T-helper 1 cell treated with Interleukin-12 subunit alpha and Interleukin-12 subunit beta and Interleukin-4 antibody, amounts not matched to agents 30 μg/mL and 1 μg/mL, for 36 hours (primary cell): ENCODE data around the gene VAT1L.

ENCODE experiments used
- H3K27ac Mint-ChIP-seq: one replicate; pipeline ENCODE4 v1.8.0; 2021; ENCODE audit warnings: mild to moderate bottlenecking, mixed read lengths
- H3K27me3 Mint-ChIP-seq: one replicate; pipeline ENCODE4 v1.8.0; 2021; ENCODE audit warnings: low read depth, mixed read lengths
- H3K36me3 Mint-ChIP-seq: one replicate; pipeline ENCODE4 v1.8.0; 2021; ENCODE audit warnings: low read depth, mixed read lengths
- H3K4me1 Mint-ChIP-seq: one replicate; pipeline ENCODE4 v1.8.0; 2021; ENCODE audit warnings: low read depth, mixed read lengths
- H3K4me3 Mint-ChIP-seq: one replicate; pipeline ENCODE4 v1.8.0; 2021; ENCODE audit warnings: mild to moderate bottlenecking, moderate library complexity, mixed read lengths
- H3K9me3 Mint-ChIP-seq: one replicate; pipeline ENCODE4 v1.8.0; 2021; ENCODE audit warnings: mixed read lengths

VAT1L gene

GRCh38 chr16:77993111-77993985 is 205.0 kb downstream of the VAT1L start:
- Mint-ChIP-seq H3K36me3 (no peaks in the 10 kb centered on the region), H3K27me3 (no peaks in the 10 kb centered on the region), H3K4me1 (no peaks in the 10 kb centered on the region), H3K27ac (no peak overlapping the region), H3K9me3 (peaks cover 17% of the 10 kb centered on the region), H3K4me3 (no peak overlapping the region)

GRCh38 chr16:77995843-77996455 is 207.6 kb downstream of the VAT1L start:
- Mint-ChIP-seq H3K9me3 (peaks cover 17% of the 10 kb centered on the region), H3K27ac (no peak overlapping the region), H3K4me1 (no peaks in the 10 kb centered on the region), H3K4me3 (no peak overlapping the region), H3K36me3 (no peaks in the 10 kb centered on the region), H3K27me3 (no peaks in the 10 kb centered on the region)

GRCh38 chr16:77998350-77999023 is 210.1 kb downstream of the VAT1L start:
- H3K4me1 Mint-ChIP-seq, result peaks cover 3% of the 10 kb centered on the region
- peaks cover 17% of the 10 kb centered on the region for H3K9me3 Mint-ChIP-seq
- H3K27me3 Mint-ChIP-seq, result no peaks in the 10 kb centered on the region
- no peak overlapping the region for H3K27ac Mint-ChIP-seq
- no peaks in the 10 kb centered on the region for H3K36me3 Mint-ChIP-seq
- no peak overlapping the region for H3K4me3 Mint-ChIP-seq

GRCh38 chr16:78001451-78002025 is 213.2 kb downstream of the VAT1L start:
- Mint-ChIP-seq H3K36me3 (no peaks in the 10 kb centered on the region), H3K4me1 (peaks cover 3% of the 10 kb centered on the region), H3K27ac (no peak overlapping the region), H3K27me3 (no peaks in the 10 kb centered on the region), H3K9me3 (peaks cover 5% of the 10 kb centered on the region), H3K4me3 (no peak overlapping the region)

DNA sequence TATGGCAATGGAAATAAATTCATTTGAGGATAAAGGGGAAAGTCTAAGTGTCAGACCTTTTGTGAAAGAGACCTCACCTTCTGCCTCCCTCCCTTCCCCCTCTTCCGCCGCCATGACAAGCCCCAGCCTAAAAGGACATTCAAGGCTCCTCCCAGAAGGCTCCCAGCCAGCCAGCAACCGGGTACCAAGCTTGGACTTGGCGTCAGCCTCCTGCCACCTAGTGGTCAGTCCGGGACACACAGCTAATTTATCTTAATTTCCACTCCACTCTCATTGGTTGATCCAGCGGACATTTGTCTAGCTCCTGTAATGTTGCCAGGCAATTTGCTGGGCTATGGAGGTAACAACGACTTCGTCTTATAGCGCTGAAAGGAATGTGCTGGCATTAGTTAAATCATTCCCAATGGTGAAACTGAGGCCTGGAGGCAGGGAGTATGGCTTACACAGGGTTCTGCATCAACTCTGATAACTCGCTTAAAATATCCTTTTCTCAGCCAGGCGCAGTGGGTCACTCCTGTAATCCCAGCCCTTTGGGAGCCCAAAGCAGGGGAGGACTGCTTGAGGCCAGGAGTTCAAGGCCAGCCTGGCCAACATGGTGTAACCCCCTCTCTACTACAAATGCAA is 214.7 kb downstream of the VAT1L start:
- Mint-ChIP-seq H3K4me1 (peaks cover 3% of the 10 kb centered on the region), H3K36me3 (no peaks in the 10 kb centered on the region), H3K4me3 (no peak overlapping the region), H3K27ac (no peak overlapping the region), H3K9me3 (no peaks in the 10 kb centered on the region), H3K27me3 (no peaks in the 10 kb centered on the region)

DNA sequence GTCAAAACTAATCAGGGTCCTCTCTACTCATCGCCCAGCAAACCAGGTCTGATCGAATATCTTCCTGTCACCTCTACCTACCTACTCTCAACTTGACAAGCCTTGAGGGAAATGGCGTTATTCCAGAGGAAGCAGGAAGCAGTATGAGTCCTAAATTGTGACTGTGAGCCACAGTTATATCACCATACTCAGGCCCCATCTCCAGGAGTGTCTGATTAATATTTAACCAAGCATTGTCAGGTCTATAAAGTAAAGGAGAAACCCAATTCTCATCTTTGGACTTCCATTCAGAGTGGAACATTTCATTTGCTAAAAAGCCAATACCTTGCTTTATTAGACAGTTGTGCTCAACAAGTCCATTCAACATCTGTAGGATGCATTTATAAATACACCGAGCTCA is 216.2 kb downstream of the VAT1L start:
- Mint-ChIP-seq H3K27me3 (no peaks in the 10 kb centered on the region), H3K36me3 (no peaks in the 10 kb centered on the region), H3K9me3 (no peaks in the 10 kb centered on the region), H3K27ac (no peak overlapping the region), H3K4me3 (no peak overlapping the region), H3K4me1 (peaks cover 3% of the 10 kb centered on the region)

DNA sequence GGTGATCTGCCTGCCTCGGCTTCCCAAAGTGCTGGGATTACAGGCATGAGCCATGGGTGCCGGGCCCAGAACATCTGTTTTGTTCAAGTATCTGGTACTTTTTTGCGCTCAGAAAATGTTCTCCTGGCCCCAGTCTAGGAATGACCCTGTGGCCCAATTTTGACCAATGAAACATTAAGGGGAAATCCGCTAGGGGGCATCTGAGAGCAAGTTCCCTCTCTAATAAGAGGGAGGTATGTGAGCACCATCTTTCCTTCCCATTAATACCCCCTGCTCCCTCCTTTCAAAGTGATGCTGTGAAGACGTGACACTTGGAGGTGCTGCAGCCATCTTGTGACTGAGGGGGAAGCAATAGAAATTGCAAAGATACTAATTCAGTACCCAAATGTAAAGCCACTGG is 217.5 kb downstream of the VAT1L start:
- no peak overlapping the region for H3K4me3 Mint-ChIP-seq
- no peaks in the 10 kb centered on the region for H3K9me3 Mint-ChIP-seq
- H3K27me3 Mint-ChIP-seq, result no peaks in the 10 kb centered on the region
- H3K36me3 Mint-ChIP-seq, result no peaks in the 10 kb centered on the region
- no peak overlapping the region for H3K27ac Mint-ChIP-seq
- peaks cover 3% of the 10 kb centered on the region for H3K4me1 Mint-ChIP-seq

DNA sequence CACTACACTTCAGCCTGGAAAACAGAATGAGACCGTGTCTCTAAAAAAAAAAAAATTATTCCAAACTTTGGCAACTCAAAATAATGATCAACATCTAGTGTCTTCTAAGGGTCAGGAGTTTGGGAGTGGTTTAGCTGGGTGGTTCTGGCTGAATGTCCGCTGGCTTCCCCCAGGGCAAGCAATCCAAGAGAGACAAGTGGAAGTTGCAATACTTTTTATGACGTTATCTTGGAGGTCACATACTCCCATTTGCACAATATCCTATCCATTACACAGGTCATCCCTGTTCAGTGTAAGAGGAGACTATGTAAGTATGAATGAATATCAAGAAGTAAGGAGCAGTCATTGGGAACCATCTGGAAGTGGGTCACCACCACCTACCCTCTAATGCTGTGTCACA is 218.8 kb downstream of the VAT1L start:
- H3K27ac Mint-ChIP-seq, result no peak overlapping the region
- H3K27me3 Mint-ChIP-seq, result no peaks in the 10 kb centered on the region
- peaks cover 3% of the 10 kb centered on the region for H3K4me1 Mint-ChIP-seq
- H3K4me3 Mint-ChIP-seq, result no peak overlapping the region
- H3K36me3 Mint-ChIP-seq, result no peaks in the 10 kb centered on the region
- no peaks in the 10 kb centered on the region for H3K9me3 Mint-ChIP-seq

GRCh38 chr16:78022347-78023060 is 234.1 kb downstream of the VAT1L start, which contains the start of gene CLEC3A:
CLEC3A (plus strand) TSS chr16:78022548; CDS start chr16:78022627, 79 bp downstream.
- Mint-ChIP-seq H3K27ac (peak within 1 kb of the TSS; percentile 12), H3K4me1 (no peaks in the 10 kb centered on the region), H3K27me3 (peaks cover 10% of the 10 kb centered on the region), H3K9me3 (no peaks in the 10 kb centered on the region), H3K36me3 (no peaks in the 10 kb centered on the region), H3K4me3 (no peak within 1 kb of the TSS)

DNA sequence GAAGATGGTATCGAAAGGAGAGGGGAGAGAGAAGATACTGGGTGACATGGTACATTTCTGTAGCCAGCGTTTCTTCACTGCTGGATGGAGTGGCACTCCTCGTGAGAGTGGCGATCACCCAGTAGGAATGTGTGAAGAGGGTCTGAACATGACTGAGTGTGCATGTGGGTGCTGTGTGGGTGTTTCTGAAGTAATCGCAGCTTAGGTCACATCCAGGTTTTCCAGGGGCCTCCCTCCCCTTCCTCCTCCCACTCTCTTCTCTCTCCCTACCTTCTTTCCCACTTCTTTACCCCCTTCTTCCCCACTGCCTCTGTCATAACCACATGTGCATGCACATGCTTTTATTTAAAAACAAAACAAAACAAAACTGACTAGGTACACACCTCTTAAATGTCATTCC is 235.8 kb downstream of the VAT1L start:
- Mint-ChIP-seq H3K4me3 (no peak overlapping the region), H3K4me1 (no peaks in the 10 kb centered on the region), H3K9me3 (no peaks in the 10 kb centered on the region), H3K27ac (no peak overlapping the region), H3K36me3 (no peaks in the 10 kb centered on the region), H3K27me3 (peaks cover 10% of the 10 kb centered on the region)

DNA sequence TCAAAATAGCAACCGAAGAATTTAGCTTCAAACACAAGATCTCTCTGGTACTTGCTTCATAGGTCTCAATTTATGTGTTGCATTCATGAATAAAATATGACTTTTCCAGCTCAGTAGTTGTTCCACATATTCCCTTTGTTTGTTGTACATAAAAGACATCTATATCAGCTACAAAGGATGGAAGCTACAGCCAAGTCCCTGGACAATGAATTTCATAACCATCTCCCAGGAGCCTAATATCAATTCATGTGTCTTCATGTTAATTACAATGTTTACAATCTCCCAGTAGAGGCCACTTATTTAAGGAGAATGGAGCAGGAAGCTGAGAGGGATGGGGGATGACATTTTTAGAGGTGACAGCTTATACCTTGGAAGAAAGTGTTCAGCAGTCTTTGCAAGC is 237.3 kb downstream of the VAT1L start:
- Mint-ChIP-seq H3K36me3 (no peaks in the 10 kb centered on the region), H3K4me1 (no peaks in the 10 kb centered on the region), H3K9me3 (no peaks in the 10 kb centered on the region), H3K27ac (no peak overlapping the region), H3K4me3 (no peak overlapping the region), H3K27me3 (peaks cover 7% of the 10 kb centered on the region)

GRCh38 chr16:78028018-78028417 is 239.7 kb downstream of the VAT1L start:
- no peak overlapping the region for H3K27ac Mint-ChIP-seq

More at GRCh38 chr16:78028018-78028417, 239.7 kb downstream of the VAT1L start:
- H3K4me3 Mint-ChIP-seq, result no peak overlapping the region
- H3K9me3 Mint-ChIP-seq, result no peaks in the 10 kb centered on the region
- no peaks in the 10 kb centered on the region for H3K36me3 Mint-ChIP-seq
- H3K27me3 Mint-ChIP-seq, result peaks cover 14% of the 10 kb centered on the region
- H3K4me1 Mint-ChIP-seq, result no peaks in the 10 kb centered on the region
